Activated T-helper 2 cell treated with anti-CD3 and anti-CD28 coated beads, Interferon-gamma antibody, Interleukin-2, Interleukin-4, amounts not matched to agents 10 μg/mL and 5 μg/mL and 100 μg/mL, durations not matched to agents 14 hours and 24 hours and 36 hours (primary cell): ENCODE results near the gene ZDHHC1. TPM values are rescaled to one million over a fixed set of nuclear protein-coding genes. Genes with fewer than 3 reads are reported as not detected.
A peak's percentile ranks its signal among the peaks of the same experiment; 100 is the strongest.

Experiments used
- DNase-seq: peaks from one replicate; pipeline ENCODE4 v3.0.0; 2021; ENCODE audit warnings: low spot score
- H3K27ac Mint-ChIP-seq: one replicate; pipeline ENCODE4 v1.8.0; 2021; ENCODE audit warnings: mixed read lengths
- H3K27me3 Mint-ChIP-seq: one replicate; pipeline ENCODE4 v1.8.0; 2021; ENCODE audit warnings: low read depth, mixed read lengths
- H3K36me3 Mint-ChIP-seq: one replicate; pipeline ENCODE4 v1.8.0; 2021; ENCODE audit warnings: low read depth, mixed read lengths
- H3K4me1 Mint-ChIP-seq: one replicate; pipeline ENCODE4 v1.8.0; 2021; ENCODE audit warnings: low read depth, mixed read lengths
- H3K4me3 Mint-ChIP-seq: one replicate; pipeline ENCODE4 v1.8.0; 2021; ENCODE audit warnings: low read depth, mild to moderate bottlenecking, moderate library complexity, mixed read lengths
- H3K9me3 Mint-ChIP-seq: one replicate; pipeline ENCODE4 v1.8.0; 2021; ENCODE audit warnings: mixed read lengths
- intact Hi-C: fragments of 100-400 bp; cut with micrococcal nuclease; formaldehyde crosslinking; loops from one replicate; pipeline ENCODE4 v1.15.1; 2023
- total RNA-seq: library from RNA; stranded (reverse); gene quantifications from 2 replicates; pipeline ENCODE4 v1.2.3, GENCODE V29; 2022

Gene ZDHHC1
- total RNA-seq, 1 donor from 2014 or later, result 1.4 TPM

DNA sequence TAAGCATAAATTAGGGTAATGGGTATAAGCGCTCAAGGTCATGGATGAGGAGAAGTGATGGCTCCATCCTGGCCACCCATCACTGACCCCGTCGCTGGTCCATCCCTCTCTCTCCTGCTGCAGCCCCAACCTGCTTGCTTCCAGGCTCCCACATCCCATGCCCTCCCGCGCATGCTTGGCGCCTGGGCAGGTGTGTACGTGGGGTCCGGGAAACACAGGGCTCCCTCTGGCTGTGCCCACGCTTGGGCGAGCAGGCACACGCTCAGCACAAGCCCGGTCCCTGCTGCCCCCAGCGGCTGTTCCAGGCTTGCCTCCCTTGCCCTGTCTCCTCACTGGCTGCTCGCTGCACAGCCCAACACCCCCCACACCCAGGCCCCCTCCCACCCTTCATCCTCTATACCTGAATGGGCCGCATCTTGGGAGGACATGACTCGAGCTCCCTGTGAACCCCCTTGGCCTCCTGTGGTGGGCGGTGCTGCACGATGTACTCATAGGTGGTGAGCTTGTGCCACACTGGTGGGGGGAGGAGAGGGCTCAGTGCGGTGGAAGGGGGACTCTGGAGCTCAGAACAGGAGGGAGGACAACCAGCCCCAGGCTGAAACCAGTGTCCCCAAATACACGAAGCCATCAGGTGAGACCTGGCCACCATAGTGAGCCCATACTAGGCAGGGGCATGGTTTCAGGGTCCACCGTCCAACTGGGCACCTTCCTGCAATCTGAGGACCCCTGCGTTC, 18.3 kb downstream of the ZDHHC1 start:
- Mint-ChIP-seq H3K4me3 (no peak overlapping the region), H3K9me3 (no peaks in the 10 kb centered on the region), H3K27ac (no peak overlapping the region), H3K4me1 (peaks cover 4% of the 10 kb centered on the region), H3K27me3 (peaks cover 29% of the 10 kb centered on the region), H3K36me3 (no peaks in the 10 kb centered on the region)
- DNase-seq, result no peak
- intact Hi-C loops, result loop anchor here (5.0 kb wide), 1 partner anchor 136 kb away; no protein-coding TSS in a partner anchor

DNA sequence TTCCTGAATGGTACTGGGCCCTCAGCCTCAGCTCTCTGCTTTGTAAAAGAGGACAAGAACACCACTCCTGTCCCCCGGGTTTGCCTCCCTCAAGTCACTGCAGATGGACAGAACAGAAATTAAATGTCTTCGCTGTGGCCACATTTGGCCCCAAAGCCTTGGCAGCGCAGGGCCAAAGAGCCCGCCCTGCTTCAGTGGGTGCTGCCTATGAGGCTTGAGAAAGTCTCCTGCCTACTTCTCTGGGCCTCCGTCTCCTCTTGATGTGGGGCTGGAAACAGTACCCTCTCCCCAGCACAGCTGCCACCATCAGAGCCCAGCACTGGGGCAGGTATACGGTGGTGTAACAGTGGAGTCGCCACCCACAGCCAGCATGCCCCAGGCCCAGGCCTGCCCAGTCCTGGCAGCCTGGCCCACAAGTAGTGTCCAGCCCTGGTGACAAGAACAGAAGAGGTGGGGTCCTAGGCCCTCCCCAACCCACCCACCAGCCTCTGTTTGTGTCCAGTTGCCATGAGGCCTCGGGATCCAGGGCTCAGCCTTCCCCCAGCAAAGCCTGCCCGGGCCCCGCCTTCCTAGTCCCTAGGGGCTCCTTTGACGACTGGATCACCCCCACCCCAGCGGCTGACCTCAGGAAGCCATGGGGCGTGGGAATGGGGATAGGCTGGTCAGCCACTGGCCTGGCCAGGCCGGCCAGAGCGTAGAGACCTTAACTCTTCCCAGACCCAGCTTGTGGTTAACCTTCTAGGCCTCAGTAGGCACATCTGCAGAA, 19.1 kb downstream of the ZDHHC1 start:
- H3K4me1 Mint-ChIP-seq, result peaks cover 4% of the 10 kb centered on the region
- DNase-seq, result no peak
- H3K36me3 Mint-ChIP-seq, result no peaks in the 10 kb centered on the region
- H3K27ac Mint-ChIP-seq, result no peak overlapping the region
- no peak overlapping the region for H3K4me3 Mint-ChIP-seq
- peaks cover 33% of the 10 kb centered on the region for H3K27me3 Mint-ChIP-seq
- no peaks in the 10 kb centered on the region for H3K9me3 Mint-ChIP-seq
- intact Hi-C loops, result loop anchor here (5.0 kb wide), 1 partner anchor 135 kb away; no protein-coding TSS in a partner anchor

DNA sequence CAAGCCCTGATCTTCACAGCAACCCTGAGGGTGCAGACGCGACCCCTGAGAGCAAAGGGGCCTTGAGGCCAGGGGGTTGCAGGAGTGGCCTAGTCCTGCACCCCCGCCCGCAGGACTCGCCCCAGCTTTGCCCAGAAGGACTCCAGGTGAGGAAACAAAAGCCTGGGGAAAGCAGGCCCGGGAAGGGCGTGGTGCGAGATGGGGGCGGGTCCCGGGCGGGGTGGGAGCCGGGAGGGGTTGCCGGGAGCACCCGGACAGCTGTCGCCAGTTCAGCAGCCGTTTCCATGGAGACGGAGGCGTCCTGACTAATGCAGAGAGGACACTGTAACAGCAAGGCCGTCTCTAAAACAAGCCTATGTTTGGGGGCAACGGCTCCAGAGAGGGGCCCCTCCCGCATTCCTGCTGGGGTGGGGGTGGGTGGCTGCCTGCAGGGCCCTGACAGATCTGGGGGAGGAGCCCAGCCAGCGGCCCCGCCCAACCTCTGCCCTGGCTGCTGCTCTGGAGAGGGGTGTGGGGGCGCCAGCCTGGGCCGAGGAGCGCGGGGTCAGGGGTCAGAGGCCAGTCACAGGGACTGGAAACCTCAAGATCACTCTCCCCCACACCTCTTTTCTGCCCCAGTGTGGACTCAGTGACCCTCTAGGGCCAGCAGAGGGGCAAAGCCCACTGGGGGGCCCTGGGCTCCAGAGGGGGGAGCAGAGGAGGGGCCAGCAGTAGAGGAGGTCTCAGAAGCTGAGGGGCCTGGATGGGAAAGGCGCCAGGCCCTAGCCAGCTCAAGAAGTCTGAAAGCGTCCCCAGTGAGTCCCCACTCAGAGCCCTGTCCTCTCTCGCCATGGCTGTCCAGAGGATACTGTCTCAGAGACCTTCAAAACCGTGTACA, 19.9 kb downstream of the ZDHHC1 start:
- no peaks in the 10 kb centered on the region for H3K9me3 Mint-ChIP-seq
- H3K27ac Mint-ChIP-seq, result no peak overlapping the region
- no peak for DNase-seq
- H3K27me3 Mint-ChIP-seq, result peaks cover 34% of the 10 kb centered on the region
- intact Hi-C loops, result loop anchor here (5.0 kb wide), 1 partner anchor 134 kb away; no protein-coding TSS in a partner anchor
- peaks cover 4% of the 10 kb centered on the region for H3K4me1 Mint-ChIP-seq
- H3K4me3 Mint-ChIP-seq, result no peak overlapping the region
- H3K36me3 Mint-ChIP-seq, result no peaks in the 10 kb centered on the region

DNA sequence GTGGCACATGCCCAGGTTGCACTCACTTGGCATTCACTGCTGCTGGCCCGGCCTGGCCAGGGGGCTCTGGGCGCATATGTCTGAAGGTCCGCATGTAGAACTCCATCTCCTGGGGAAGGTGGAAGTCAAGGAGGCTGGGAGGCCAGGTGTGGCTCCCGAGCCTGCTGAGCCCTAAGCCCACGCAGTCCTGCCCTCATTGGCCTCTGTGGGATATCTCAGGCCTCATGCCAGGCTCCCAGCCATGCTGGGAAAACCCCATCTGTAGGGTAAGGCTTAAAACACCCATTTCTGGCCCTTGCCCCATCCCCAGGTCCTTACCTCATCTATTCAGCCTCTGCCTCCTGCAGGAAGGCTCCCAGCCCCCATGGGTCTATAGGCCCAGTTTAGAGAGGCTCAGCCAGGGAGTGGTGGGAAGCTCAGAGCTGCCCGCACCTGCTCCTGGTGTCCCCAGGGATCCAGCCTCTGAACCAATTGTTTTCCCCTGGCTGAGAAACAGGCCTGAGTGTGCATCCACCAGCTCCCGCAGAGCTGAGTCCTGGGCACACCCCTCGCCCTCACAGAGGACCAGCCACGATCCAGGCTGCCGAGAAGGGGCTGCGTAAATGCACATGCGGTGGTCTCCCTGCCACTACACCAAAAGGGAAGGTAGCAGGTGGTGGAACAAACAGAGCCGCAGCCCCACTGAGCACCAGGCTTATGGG, 20.7 kb downstream of the ZDHHC1 start:
- H3K4me1 Mint-ChIP-seq, result peaks cover 4% of the 10 kb centered on the region
- DNase-seq, result no peak
- H3K27ac Mint-ChIP-seq, result no peak overlapping the region
- peaks cover 36% of the 10 kb centered on the region for H3K27me3 Mint-ChIP-seq
- no peaks in the 10 kb centered on the region for H3K9me3 Mint-ChIP-seq
- H3K4me3 Mint-ChIP-seq, result no peak overlapping the region
- intact Hi-C loops, result loop anchor here (5.0 kb wide), 1 partner anchor 133 kb away; no protein-coding TSS in a partner anchor
- H3K36me3 Mint-ChIP-seq, result no peaks in the 10 kb centered on the region

DNA sequence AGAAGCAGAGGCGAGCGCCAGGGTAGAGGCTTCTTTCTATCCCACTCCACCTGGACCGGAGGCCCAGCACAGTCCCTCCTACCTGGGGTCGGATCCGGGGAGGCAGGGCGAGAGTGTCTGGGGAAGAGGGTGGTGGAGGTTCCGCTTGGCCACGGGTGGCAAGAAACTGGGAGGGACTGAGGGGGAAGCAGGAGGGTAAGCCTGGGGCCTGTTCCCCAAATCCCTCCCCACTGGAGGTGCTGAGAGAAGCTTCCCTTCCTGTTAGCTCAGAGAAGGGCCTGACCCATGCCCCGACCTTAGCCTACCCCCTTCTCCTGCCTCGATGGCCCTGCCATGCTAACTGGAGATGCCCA, 21.2 kb downstream of the ZDHHC1 start:
- Mint-ChIP-seq H3K27me3 (peaks cover 39% of the 10 kb centered on the region), H3K9me3 (no peaks in the 10 kb centered on the region), H3K4me3 (no peak overlapping the region), H3K4me1 (peaks cover 4% of the 10 kb centered on the region), H3K27ac (no peak overlapping the region), H3K36me3 (no peaks in the 10 kb centered on the region)
- intact Hi-C loops, result loop anchor here (5.0 kb wide), 1 partner anchor 133 kb away; no protein-coding TSS in a partner anchor
- no peak for DNase-seq

DNA sequence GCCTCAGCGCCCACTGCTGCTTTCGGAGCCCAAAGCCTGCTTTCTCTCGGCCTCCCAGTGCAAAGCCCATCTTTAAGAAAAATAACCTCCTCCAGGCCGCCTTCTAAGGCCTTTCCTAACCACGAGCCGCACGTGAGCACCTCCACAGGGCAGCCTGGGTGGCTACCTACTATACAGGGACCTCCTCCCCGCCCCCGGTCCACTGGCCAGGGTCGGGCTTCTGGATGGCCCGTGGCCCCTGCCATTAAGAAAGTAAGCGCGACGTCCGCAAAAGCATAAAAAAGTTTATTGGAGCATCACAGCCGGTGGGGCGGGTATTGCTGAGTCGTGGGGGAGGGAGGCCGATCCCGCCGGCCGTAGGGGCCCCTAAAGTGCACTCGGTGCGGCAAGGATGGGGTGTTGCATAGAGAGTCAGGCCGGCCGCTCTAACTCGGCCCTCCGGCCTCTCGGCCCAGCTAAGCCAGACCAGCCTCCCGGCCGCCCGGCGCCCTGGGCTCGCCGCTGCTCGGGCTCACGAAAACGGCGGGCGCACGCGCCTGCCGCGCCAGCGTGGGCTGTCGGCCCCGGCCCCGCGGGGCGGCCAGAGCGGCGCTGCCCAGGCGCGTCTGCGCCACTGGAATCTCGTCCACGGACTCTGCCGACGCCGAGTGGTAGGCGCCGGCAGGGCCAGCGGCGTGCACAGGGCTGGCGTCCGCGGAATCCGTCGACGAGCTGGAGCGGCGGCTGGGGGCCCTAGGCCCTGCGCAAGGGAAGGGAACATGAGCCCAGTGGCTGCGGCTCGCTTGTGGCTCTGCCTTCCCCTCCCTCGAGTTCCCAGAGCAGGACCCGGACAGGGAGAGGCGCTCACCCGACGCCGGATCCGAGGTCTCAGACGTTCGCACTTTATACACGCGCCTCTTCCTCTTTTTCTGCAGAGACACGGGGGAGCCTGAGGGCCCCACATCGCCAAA, 21.8 kb downstream of the ZDHHC1 start:
- H3K27me3 Mint-ChIP-seq, result peaks cover 42% of the 10 kb centered on the region
- H3K4me3 Mint-ChIP-seq, result peak overlapping the region; percentile 8
- DNase-seq, result no peak
- peaks cover 4% of the 10 kb centered on the region for H3K4me1 Mint-ChIP-seq
- no peak overlapping the region for H3K27ac Mint-ChIP-seq
- H3K36me3 Mint-ChIP-seq, result no peaks in the 10 kb centered on the region
- intact Hi-C loops, result loop anchor here (5.0 kb wide), 1 partner anchor 132 kb away; no protein-coding TSS in a partner anchor
- no peaks in the 10 kb centered on the region for H3K9me3 Mint-ChIP-seq

DNA sequence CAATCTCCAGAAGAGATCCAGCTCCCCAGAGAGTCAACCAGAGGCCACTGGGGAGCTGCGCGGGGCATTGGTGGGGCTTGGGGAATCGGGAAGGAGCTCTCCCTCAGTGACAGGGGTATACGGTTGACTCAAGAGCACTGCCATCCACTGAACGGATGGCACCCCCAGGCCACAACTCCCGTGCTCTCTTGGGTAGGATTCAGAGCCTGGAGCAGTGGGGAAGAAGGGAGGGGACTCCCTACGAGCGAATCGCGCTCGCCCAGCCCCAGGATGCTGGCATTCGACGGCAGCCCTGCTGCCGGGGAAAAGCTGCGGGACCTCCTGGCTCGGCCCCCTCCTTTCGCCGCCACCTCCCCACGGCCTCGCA, 22.5 kb downstream of the ZDHHC1 start:
- H3K36me3 Mint-ChIP-seq, result no peaks in the 10 kb centered on the region
- no peaks in the 10 kb centered on the region for H3K9me3 Mint-ChIP-seq
- peaks cover 4% of the 10 kb centered on the region for H3K4me1 Mint-ChIP-seq
- intact Hi-C loops, result no loop called here
- peaks cover 42% of the 10 kb centered on the region for H3K27me3 Mint-ChIP-seq
- H3K27ac Mint-ChIP-seq, result no peak overlapping the region
- peak overlapping the region; percentile 13 for H3K4me3 Mint-ChIP-seq
- DNase-seq, result no peak

DNA sequence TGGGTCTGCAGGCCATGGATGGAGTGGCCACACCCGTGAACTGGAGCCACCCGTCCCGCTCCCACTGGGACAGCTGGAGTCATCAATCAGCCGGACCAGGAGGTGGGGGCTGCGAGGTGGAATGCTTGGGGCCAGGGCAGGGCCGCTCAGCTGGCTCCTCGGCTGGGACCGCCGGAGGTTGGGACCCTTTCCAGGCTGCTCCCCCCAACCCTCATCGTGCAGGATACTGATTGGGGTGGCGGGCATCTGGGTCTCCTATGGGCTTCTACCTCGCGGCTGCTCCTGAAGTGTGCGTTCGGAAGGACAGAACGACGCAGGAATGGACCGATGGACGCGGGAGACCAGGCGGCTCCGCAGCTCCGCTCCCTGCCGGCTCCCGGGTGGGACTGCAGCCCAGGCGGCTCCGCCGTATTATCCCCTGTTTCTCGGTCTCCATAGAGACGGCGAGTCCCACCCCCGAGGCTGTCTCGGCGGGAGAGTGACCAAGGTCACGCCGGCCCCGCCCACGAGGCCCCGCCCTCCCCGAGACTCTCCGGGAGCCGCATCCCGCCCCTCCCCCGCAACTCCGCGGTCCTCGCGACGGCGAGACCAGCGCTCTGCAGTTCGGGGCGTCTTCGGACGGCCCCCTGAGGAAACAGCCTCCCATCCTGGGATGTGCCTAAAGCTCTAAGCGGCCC, 23.0 kb downstream of the ZDHHC1 start, which contains the start of gene TPPP3:
TSS of gene TPPP3 (minus strand) at position 388 of the 677 bp plus-strand sequence. CDS start 2,387 bp downstream, outside the sequence.
- no peaks in the 10 kb centered on the region for H3K36me3 Mint-ChIP-seq

DNA sequence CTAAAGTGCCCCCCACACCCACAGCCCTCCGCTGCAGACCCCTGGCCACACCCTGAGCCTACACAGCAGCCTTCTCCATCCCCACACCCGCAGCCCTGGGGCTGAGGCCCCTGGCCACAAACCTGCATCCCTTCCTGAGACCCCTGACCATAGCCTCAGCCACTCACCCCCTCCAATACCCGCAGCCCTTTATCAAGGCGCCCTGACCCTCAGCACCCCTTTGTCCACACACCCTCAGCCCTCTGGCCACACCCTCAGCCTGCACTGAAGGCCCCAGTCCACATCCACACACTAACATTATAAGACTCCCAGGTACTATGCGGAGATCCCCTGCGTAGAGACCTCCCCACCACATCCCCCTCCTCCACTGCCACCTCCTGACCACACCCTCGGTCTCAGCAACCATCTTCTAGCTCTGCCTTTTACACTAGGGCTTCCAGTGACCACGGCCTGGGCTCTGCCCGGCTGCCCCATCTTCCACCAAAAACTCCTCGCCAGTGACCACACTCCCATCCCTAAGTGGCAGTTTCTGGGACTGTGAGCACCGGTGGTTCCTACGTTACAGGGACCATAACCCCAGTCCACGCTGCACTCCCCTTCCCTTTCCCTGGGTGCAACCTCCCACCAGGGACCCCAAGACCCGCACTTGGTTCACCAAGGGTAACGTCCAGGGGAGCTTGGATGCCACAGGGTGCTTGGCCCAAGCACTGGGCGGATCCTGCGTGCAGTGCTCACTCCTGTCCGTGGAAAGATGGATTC, 23.8 kb downstream of the ZDHHC1 start:
- Mint-ChIP-seq H3K4me1 (peaks cover 4% of the 10 kb centered on the region), H3K9me3 (no peaks in the 10 kb centered on the region), H3K36me3 (no peaks in the 10 kb centered on the region), H3K27me3 (peaks cover 42% of the 10 kb centered on the region), H3K4me3 (no peak overlapping the region), H3K27ac (no peak overlapping the region)
- DNase-seq, result no peak
- intact Hi-C loops, result no loop called here

More for the DNA sequence above, 23.0 kb downstream of the ZDHHC1 start, which contains the start of gene TPPP3:
- intact Hi-C loops, result no loop called here
- Mint-ChIP-seq H3K27ac (no peak within 1 kb of the TSS), H3K9me3 (no peaks in the 10 kb centered on the region), H3K4me1 (peaks cover 4% of the 10 kb centered on the region), H3K4me3 (peak within 1 kb of the TSS; percentile 13), H3K27me3 (peaks cover 42% of the 10 kb centered on the region)
- DNase-seq, result peak; percentile 32

DNA sequence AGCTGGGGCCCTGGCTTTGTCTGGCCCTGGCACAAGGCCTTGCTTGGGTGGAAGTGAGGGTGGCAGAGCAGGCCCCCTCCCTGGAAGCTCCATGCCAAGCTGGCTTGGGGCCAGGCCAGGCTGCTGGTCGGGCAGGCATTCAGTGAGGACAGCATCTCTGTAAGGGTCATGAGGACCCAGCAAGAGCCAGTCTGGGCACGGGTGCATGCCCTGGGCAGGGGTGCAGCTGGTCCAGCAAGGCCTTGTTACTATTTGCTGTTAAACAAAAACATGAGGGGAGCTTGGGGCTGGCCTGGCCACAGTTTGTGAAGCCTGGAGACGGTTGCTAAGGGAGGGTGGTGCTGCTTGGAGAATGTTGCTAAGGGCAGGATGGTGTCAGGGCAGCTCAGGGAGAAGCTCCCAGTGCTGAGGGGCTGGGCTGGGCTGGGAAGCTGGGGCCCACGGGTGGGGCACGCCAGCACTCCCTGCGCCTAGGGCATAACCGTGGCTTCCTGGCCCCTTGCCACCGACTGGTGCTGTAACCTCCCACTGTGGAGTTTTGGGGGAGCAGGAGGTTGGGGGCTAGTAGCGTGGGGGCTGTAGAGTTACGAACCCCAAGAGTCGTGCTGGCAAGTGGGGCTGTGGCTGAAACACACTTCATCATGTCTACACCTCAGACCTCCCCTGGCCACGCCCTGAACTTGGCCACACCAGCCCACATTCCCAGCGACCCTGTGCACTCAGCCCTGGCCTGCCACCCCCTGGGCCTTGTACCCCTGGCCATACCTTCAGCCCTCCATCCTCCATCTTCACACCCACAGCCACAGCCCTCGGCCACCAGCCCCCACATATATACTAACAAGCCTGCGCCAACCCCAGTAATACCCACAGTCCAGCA, 24.6 kb downstream of the ZDHHC1 start:
- no peak for DNase-seq
- no peaks in the 10 kb centered on the region for H3K9me3 Mint-ChIP-seq
- H3K4me3 Mint-ChIP-seq, result no peak overlapping the region
- H3K27ac Mint-ChIP-seq, result no peak overlapping the region
- H3K4me1 Mint-ChIP-seq, result peaks cover 4% of the 10 kb centered on the region
- H3K27me3 Mint-ChIP-seq, result peaks cover 40% of the 10 kb centered on the region
- H3K36me3 Mint-ChIP-seq, result no peaks in the 10 kb centered on the region
- intact Hi-C loops, result no loop called here
